HL-60/S4 treated with retinoic acid at 250 ng/mL for 4 days and 3 days (cell line): ENCODE results near the gene MT3.
"Not testable (repeated sequence)": the region's sequence is repeated elsewhere in the genome, so short reads cannot be mapped to it uniquely, and the experiment has no call there.

Source experiments
- in situ Hi-C: fragments of 300-500 bp; cut with MboI; formaldehyde crosslinking; loops from 2 replicates; pipeline ENCODE4 v1.7.0; 2022; ENCODE audit warnings: low sequenced_read_pairs

The MT3 gene

GRCh38 chr16:56608876-56609462 is 19.6 kb downstream of the MT3 start:
- in situ Hi-C loops: no loop called here

- in situ Hi-C loops: no loop called here
Measured at GRCh38 chr16:56609463-56609921, 20.2 kb downstream of the MT3 start.

- in situ Hi-C loops: no loop called here
Measured at GRCh38 chr16:56610017-56610608, 20.8 kb downstream of the MT3 start.

GRCh38 chr16:56610609-56611111 is 21.3 kb downstream of the MT3 start:
- in situ Hi-C loops: no loop called here

GRCh38 chr16:56611281-56611833 is 22.0 kb downstream of the MT3 start:
- in situ Hi-C loops: no loop called here

- in situ Hi-C loops: no loop called here
Measured at GRCh38 chr16:56613706-56614105, 24.4 kb downstream of the MT3 start.

GRCh38 chr16:56614549-56614991 is 25.2 kb downstream of the MT3 start:
- in situ Hi-C loops: no loop called here

- in situ Hi-C loops: no loop called here
Measured at GRCh38 chr16:56615353-56615752, 26.0 kb downstream of the MT3 start.

GRCh38 chr16:56616608-56617211 is 27.4 kb downstream of the MT3 start:
- in situ Hi-C loops: no loop called here

- in situ Hi-C loops: no loop called here
Measured at GRCh38 chr16:56617212-56618085, 28.1 kb downstream of the MT3 start.

- in situ Hi-C loops: no loop called here
Measured at GRCh38 chr16:56618138-56618537, 28.8 kb downstream of the MT3 start.

GRCh38 chr16:56620339-56620897 is 31.1 kb downstream of the MT3 start:
- in situ Hi-C loops: no loop called here

GRCh38 chr16:56621665-56622445 is 32.5 kb downstream of the MT3 start:
- in situ Hi-C loops: not testable (repeated sequence)

GRCh38 chr16:56623184-56623583 is 33.9 kb downstream of the MT3 start:
- in situ Hi-C loops: not testable (repeated sequence)

- in situ Hi-C loops: no loop called here
Measured at GRCh38 chr16:56623637-56624036, 34.3 kb downstream of the MT3 start.

- in situ Hi-C loops: no loop called here
Measured at GRCh38 chr16:56625140-56625942, 36.0 kb downstream of the MT3 start, which contains the start of gene MT1E. Gene MT1E, plus strand, starts transcription at chr16:56625781. Its CDS starts 71 bp downstream, at chr16:56625852.

GRCh38 chr16:56625943-56626654 is 36.8 kb downstream of the MT3 start:
- in situ Hi-C loops: no loop called here

GRCh38 chr16:56626685-56627084 is 37.4 kb downstream of the MT3 start:
- in situ Hi-C loops: no loop called here
